D721Med (cell line): Measurements from ENCODE around the gene ZNF98.

Experiments used
- DNase-seq: peaks from one replicate; pipeline ENCODE4 v3.0.0; 2011; ENCODE audit warnings: low spot score; ENCODE audit not compliant: insufficient read length
- FAIRE-seq: peaks from 2 replicates; lab custom pipeline; 2011; peaks lifted over from hg19 to GRCh38; lab: Jason Lieb, UNC
- CTCF ChIP-seq: IDR thresholded peaks from 2 replicates; pipeline ENCODE4 v1.5.1; 2012; ENCODE audit warnings: mild to moderate bottlenecking, control low read depth; ENCODE audit not compliant: insufficient read depth; ENCODE audit errors: missing control alignments

ZNF98 gene

GRCh38 chr19:22354665-22355064, 67.5 kb downstream of the ZNF98 start:
- no peak for TF ChIP-seq CTCF
- DNase-seq: no peak
- no peak for FAIRE-seq
